H1 (cell line): ENCODE measurements around the gene RNF175.

Experiments
- ATF2 ChIP-seq: IDR thresholded peaks from 2 replicates; pipeline ENCODE4 v1.6.1; 2012; ENCODE audit warnings: low read length, inconsistent platforms
- CEBPB ChIP-seq: IDR thresholded peaks from 2 replicates; pipeline ENCODE4 v1.6.1; 2012; ENCODE audit warnings: low read depth, low read length
- CHD1 ChIP-seq: IDR thresholded peaks from 2 replicates; pipeline ENCODE4 v1.6.1; 2012; ENCODE audit warnings: low read depth, low read length, improper control_type of control experiment
- FOSL1 ChIP-seq: IDR thresholded peaks from 2 replicates; pipeline ENCODE4 v1.6.1; 2011; ENCODE audit warnings: mild to moderate bottlenecking, low read depth, low read length, moderate library complexity; ENCODE audit not compliant: insufficient read depth
- JUN ChIP-seq: IDR thresholded peaks from 2 replicates; pipeline ENCODE4 v1.6.1; 2011; ENCODE audit warnings: low read depth, mild to moderate bottlenecking, improper control_type of control experiment, low read length
- JUND ChIP-seq: IDR thresholded peaks from 2 replicates; pipeline ENCODE4 v1.6.1; 2011; ENCODE audit warnings: mild to moderate bottlenecking, improper control_type of control experiment, low read length
- POLR2A ChIP-seq, 2 experiments: IDR thresholded peaks; 1 replicate in 1 of 2; 2 replicates in 1 of 2; pipeline ENCODE4 v1.6.1; 2011; ENCODE audit warnings: low read depth in 2 of 2, low read length in 2 of 2, mild to moderate bottlenecking in 2 of 2; ENCODE audit errors: control extremely low read depth in 1 of 2
- POLR2AphosphoS5 ChIP-seq: IDR thresholded peaks from 2 replicates; pipeline ENCODE4 v1.6.1; 2011; ENCODE audit warnings: low read depth, low read length
- RAD21 ChIP-seq, 2 experiments: IDR thresholded peaks in 1 of 2; conservative IDR thresholded peaks in 1 of 2; 2 replicates each; pipeline ENCODE4 v1.6.1; 2011; ENCODE audit warnings: low read depth in 2 of 2, low read length in 2 of 2, improper control_type of control experiment in 1 of 2, inconsistent platforms in 1 of 2, mild to moderate bottlenecking in 1 of 2, moderate library complexity in 1 of 2
- TCF12 ChIP-seq: IDR thresholded peaks from 2 replicates; pipeline ENCODE4 v1.6.1; 2011; ENCODE audit warnings: low read depth, mild to moderate bottlenecking, low read length
- YY1 ChIP-seq: IDR thresholded peaks from 2 replicates; pipeline ENCODE4 v1.6.1; 2011; ENCODE audit warnings: low read depth, mild to moderate bottlenecking, low read length
- TF ChIP-seq, protein P1 (sequence below), 3 experiments: IDR thresholded peaks; 1 replicate in 2 of 3; 2 replicates in 1 of 3; pipeline versions ENCODE4 v1.5.1 to v1.6.1; 2011; ENCODE audit warnings: low read length in 3 of 3, mild to moderate bottlenecking in 3 of 3, inconsistent platforms in 2 of 3, low read depth in 1 of 3, moderate library complexity in 1 of 3; ENCODE audit not compliant: insufficient read depth in 1 of 3; ENCODE audit errors: control extremely low read depth in 1 of 3
- TF ChIP-seq, protein P2 (sequence below): IDR thresholded peaks from 2 replicates; pipeline ENCODE4 v1.6.1; 2011; ENCODE audit warnings: low read length, improper control_type of control experiment

DNA sequence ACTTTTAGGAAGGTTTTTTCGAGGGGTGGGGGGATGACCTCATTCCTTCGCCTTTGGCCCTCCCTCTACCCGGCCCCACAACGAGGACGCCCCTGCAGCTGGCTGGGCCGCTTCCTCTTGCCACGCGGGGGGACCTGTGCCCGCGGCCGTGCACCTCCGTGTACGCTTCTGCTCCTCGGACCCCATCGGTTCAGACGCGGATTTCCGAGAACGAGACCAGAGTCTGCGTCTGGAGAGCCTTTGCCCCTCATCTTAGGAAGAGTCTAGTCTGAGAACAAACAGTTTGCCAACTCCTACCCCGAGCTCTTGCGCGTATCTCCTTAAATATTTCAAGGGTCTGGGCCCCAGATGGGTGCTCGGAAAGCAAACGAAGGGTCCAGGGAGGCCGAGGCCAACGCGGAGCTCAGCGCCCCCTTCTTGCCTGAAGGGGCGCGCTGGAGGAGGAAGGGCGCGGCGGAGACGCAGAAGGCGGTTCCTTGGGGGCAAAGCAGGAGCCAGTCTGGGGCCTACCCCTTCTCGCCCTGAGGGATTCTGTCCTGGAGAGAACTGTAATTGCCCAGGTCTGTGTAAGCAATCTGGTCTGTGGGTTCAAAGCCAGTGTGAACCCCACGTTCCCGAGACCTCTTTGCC lies 32.9 kb upstream of the RNF175 start:
- TF ChIP-seq, protein P1, sequence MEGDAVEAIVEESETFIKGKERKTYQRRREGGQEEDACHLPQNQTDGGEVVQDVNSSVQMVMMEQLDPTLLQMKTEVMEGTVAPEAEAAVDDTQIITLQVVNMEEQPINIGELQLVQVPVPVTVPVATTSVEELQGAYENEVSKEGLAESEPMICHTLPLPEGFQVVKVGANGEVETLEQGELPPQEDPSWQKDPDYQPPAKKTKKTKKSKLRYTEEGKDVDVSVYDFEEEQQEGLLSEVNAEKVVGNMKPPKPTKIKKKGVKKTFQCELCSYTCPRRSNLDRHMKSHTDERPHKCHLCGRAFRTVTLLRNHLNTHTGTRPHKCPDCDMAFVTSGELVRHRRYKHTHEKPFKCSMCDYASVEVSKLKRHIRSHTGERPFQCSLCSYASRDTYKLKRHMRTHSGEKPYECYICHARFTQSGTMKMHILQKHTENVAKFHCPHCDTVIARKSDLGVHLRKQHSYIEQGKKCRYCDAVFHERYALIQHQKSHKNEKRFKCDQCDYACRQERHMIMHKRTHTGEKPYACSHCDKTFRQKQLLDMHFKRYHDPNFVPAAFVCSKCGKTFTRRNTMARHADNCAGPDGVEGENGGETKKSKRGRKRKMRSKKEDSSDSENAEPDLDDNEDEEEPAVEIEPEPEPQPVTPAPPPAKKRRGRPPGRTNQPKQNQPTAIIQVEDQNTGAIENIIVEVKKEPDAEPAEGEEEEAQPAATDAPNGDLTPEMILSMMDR (IDR thresholded peaks at IDR 0.05; ENCODE audit: control extremely low read depth in 1 of 3, insufficient read depth in 1 of 3, low read depth in 1 of 3, low read length in 3 of 3) = peak in 2 of 3 experiments; percentile 54 to 58; a peak in 3 of 4 replicates
- 0 out of 2 replicates have a peak, but pooled peaks have one; percentile 3 for TF ChIP-seq YY1
- no peak for TF ChIP-seq JUN
- no peak for TF ChIP-seq FOSL1
- no peak for TF ChIP-seq JUND
- TF ChIP-seq, protein P2, sequence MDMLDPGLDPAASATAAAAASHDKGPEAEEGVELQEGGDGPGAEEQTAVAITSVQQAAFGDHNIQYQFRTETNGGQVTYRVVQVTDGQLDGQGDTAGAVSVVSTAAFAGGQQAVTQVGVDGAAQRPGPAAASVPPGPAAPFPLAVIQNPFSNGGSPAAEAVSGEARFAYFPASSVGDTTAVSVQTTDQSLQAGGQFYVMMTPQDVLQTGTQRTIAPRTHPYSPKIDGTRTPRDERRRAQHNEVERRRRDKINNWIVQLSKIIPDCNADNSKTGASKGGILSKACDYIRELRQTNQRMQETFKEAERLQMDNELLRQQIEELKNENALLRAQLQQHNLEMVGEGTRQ = no peak
- TF ChIP-seq CEBPB = no peak
- no peak for TF ChIP-seq TCF12
- no peak; the same call in 1 of the 2 replicates for TF ChIP-seq POLR2AphosphoS5
- peak; percentile 39 to 43; a peak in 2 of 4 replicates for TF ChIP-seq RAD21 (IDR thresholded peaks at IDR 0.05 in 1 of 2, conservative IDR thresholded peaks at IDR 0.05 in 1 of 2; ENCODE audit: low read depth in 2 of 2, low read length in 2 of 2)
- TF ChIP-seq POLR2A (IDR thresholded peaks at IDR 0.05; ENCODE audit: control extremely low read depth in 1 of 2, low read depth in 2 of 2, low read length in 2 of 2) = peak in 1 of 2 experiments; percentile 48; a peak in 1 of 3 replicates
- TF ChIP-seq CHD1 = no peak
- 0 out of 2 replicates have a peak, but pooled peaks have one; percentile 64 for TF ChIP-seq ATF2
